GM18505 (cell line): Measurements from ENCODE around the gene RAD9A.

Experiments used
- ATAC-seq: cut with Tn5 transposase; IDR thresholded peaks from one replicate; pipeline ENCODE4 v1.9.1; 2021; ENCODE audit not compliant: unreplicated experiment
- POLR2A ChIP-seq: IDR thresholded peaks from 4 replicates; pipeline ENCODE4 v1.6.1; 2011; ENCODE audit warnings: borderline replicate concordance; ENCODE audit not compliant: insufficient read depth, insufficient read length; ENCODE audit errors: extremely low read depth

RAD9A gene

GRCh38 chr11:67373648-67374570 lies 17.9 kb upstream of the RAD9A start:
- ATAC-seq = no peak
- no peak for TF ChIP-seq POLR2A

- no peak for TF ChIP-seq POLR2A
- ATAC-seq = no peak
Observed at GRCh38 chr11:67374571-67375281, 17.1 kb upstream of the RAD9A start.

GRCh38 chr11:67375320-67376055 lies 16.3 kb upstream of the RAD9A start:
- ATAC-seq = no peak
- no peak for TF ChIP-seq POLR2A

GRCh38 chr11:67376063-67376820 lies 15.5 kb upstream of the RAD9A start:
- no peak for TF ChIP-seq POLR2A
- no peak for ATAC-seq

GRCh38 chr11:67376873-67377808 lies 14.6 kb upstream of the RAD9A start:
- TF ChIP-seq POLR2A = no peak
- no peak for ATAC-seq

GRCh38 chr11:67378544-67378943 lies 13.2 kb upstream of the RAD9A start:
- no peak for TF ChIP-seq POLR2A
- ATAC-seq = no peak

- no peak for ATAC-seq
- no peak for TF ChIP-seq POLR2A
Observed at GRCh38 chr11:67379061-67380058, 12.4 kb upstream of the RAD9A start.

- no peak for ATAC-seq
Observed at GRCh38 chr11:67381244-67381972, 10.4 kb upstream of the RAD9A start.

GRCh38 chr11:67382276-67383136 lies 9.3 kb upstream of the RAD9A start:
- no peak for ATAC-seq
- TF ChIP-seq POLR2A = no peak

More at GRCh38 chr11:67381244-67381972, 10.4 kb upstream of the RAD9A start:
- no peak for TF ChIP-seq POLR2A
